ENCODE measurements around the gene PTPRF. TPM values are rescaled to one million over a fixed set of nuclear protein-coding genes. Genes with fewer than 3 reads are reported as not detected.
A peak's percentile ranks its signal among the peaks of the same experiment; 100 is the strongest.

PTPRF gene
- total RNA-seq, 1 donor from 2014 or later: 520 TPM

GRCh38 chr1:43533584-43533983 is 2.9 kb downstream of the PTPRF start:
- Mint-ChIP-seq H3K27ac (peak overlapping the region; percentile 51), H3K27me3 (peaks cover 2% of the 10 kb centered on the region), H3K4me3 (ENCODE audit: low read depth) (peak overlapping the region; percentile 17), H3K36me3 (ENCODE audit: insufficient read depth) (peaks cover 14% of the 10 kb centered on the region), H3K4me1 (ENCODE audit: low read depth) (peaks cover 77% of the 10 kb centered on the region), H3K9me3 (ENCODE audit: low read depth) (no peaks in the 10 kb centered on the region)
- no peak for TF ChIP-seq CTCF (IDR thresholded peaks at IDR 0.05; ENCODE audit: unreplicated experiment)
- DNase-seq (ENCODE audit: low spot score, unreplicated experiment): no peak

GRCh38 chr1:43534256-43534655 is 3.6 kb downstream of the PTPRF start:
- peaks cover 79% of the 10 kb centered on the region for H3K4me1 Mint-ChIP-seq (ENCODE audit: low read depth)
- no peaks in the 10 kb centered on the region for H3K9me3 Mint-ChIP-seq (ENCODE audit: low read depth)
- no peak for DNase-seq (ENCODE audit: low spot score, unreplicated experiment)
- peaks cover 20% of the 10 kb centered on the region for H3K36me3 Mint-ChIP-seq (ENCODE audit: insufficient read depth)
- H3K27me3 Mint-ChIP-seq: no peaks in the 10 kb centered on the region
- TF ChIP-seq CTCF (IDR thresholded peaks at IDR 0.05; ENCODE audit: unreplicated experiment): no peak
- peak overlapping the region; percentile 35 for H3K27ac Mint-ChIP-seq
- peak overlapping the region; percentile 17 for H3K4me3 Mint-ChIP-seq (ENCODE audit: low read depth)

GRCh38 chr1:43536196-43536863 is 5.6 kb downstream of the PTPRF start:
- H3K4me3 Mint-ChIP-seq (ENCODE audit: low read depth): peak overlapping the region; percentile 44
- peaks cover 80% of the 10 kb centered on the region for H3K4me1 Mint-ChIP-seq (ENCODE audit: low read depth)

GRCh38 chr1:43536864-43537358 is 6.2 kb downstream of the PTPRF start:
- Mint-ChIP-seq H3K27me3 (no peaks in the 10 kb centered on the region), H3K4me3 (ENCODE audit: low read depth) (peak overlapping the region; percentile 44), H3K36me3 (ENCODE audit: insufficient read depth) (peaks cover 24% of the 10 kb centered on the region), H3K9me3 (ENCODE audit: low read depth) (no peaks in the 10 kb centered on the region), H3K27ac (peak overlapping the region; percentile 91), H3K4me1 (ENCODE audit: low read depth) (peaks cover 78% of the 10 kb centered on the region)
- no peak for TF ChIP-seq CTCF (IDR thresholded peaks at IDR 0.05; ENCODE audit: unreplicated experiment)
- DNase-seq (ENCODE audit: low spot score, unreplicated experiment): no peak

More at GRCh38 chr1:43536196-43536863, 5.6 kb downstream of the PTPRF start:
- Mint-ChIP-seq H3K9me3 (ENCODE audit: low read depth) (no peaks in the 10 kb centered on the region), H3K36me3 (ENCODE audit: insufficient read depth) (peaks cover 24% of the 10 kb centered on the region), H3K27me3 (no peaks in the 10 kb centered on the region), H3K27ac (peak overlapping the region; percentile 91)
- no peak for DNase-seq (ENCODE audit: low spot score, unreplicated experiment)
- TF ChIP-seq CTCF (IDR thresholded peaks at IDR 0.05; ENCODE audit: unreplicated experiment): no peak

- Mint-ChIP-seq H3K4me3 (ENCODE audit: low read depth) (no peak overlapping the region), H3K27me3 (no peaks in the 10 kb centered on the region), H3K9me3 (ENCODE audit: low read depth) (no peaks in the 10 kb centered on the region), H3K27ac (peak overlapping the region; percentile 84), H3K4me1 (ENCODE audit: low read depth) (peaks cover 75% of the 10 kb centered on the region), H3K36me3 (ENCODE audit: insufficient read depth) (peaks cover 24% of the 10 kb centered on the region)
- DNase-seq (ENCODE audit: low spot score, unreplicated experiment): no peak
- TF ChIP-seq CTCF (IDR thresholded peaks at IDR 0.05; ENCODE audit: unreplicated experiment): no peak
These were observed 6.9 kb downstream of the PTPRF start for GRCh38 chr1:43537423-43538142.
